Measurements from ENCODE around the gene HDAC4. TPM values are rescaled to one million over a fixed set of nuclear protein-coding genes. Genes with fewer than 3 reads are reported as not detected.

HDAC4 gene
- total and polyA plus RNA-seq, 2 of the 8 experiments (the other 6 are each of a cell fraction or from before 2014, with no cell fraction given) = 15.4 to 31.5 TPM

GRCh38 chr2:239374896-239375277 is 25.9 kb downstream of the HDAC4 start (continued):
- TF ChIP-seq EP300 (IDR thresholded peaks at IDR 0.05; ENCODE audit: borderline replicate concordance in 1 of 2, low read depth in 2 of 2, low read length in 2 of 2) = no peak
- no peak for TF ChIP-seq POLR2AphosphoS5 (IDR thresholded peaks at IDR 0.05; ENCODE audit: low read depth, low read length)
- no peak for TF ChIP-seq RXRA (IDR thresholded peaks at IDR 0.05; ENCODE audit: insufficient read depth, low read depth, low read length)
- TF ChIP-seq TEAD4 (IDR thresholded peaks at IDR 0.05; ENCODE audit: low read depth, low read length) = no peak
- TF ChIP-seq POLR2A (IDR thresholded peaks at IDR 0.05; ENCODE audit: control extremely low read depth in 1 of 2, low read depth in 2 of 2, low read length in 2 of 2) = no peak
- TF ChIP-seq SAP30 (IDR thresholded peaks at IDR 0.05; ENCODE audit: insufficient read depth, insufficient replicate concordance, low read length) = no peak

Measured in H1 (cell line).